ENCODE data around the gene GMDS. TPM values are rescaled to one million over a fixed set of nuclear protein-coding genes. Genes with fewer than 3 reads are reported as not detected.

The GMDS gene
- total RNA-seq, 2 experiments from 2014 or later, result 30.3 to 38.5 TPM

DNA sequence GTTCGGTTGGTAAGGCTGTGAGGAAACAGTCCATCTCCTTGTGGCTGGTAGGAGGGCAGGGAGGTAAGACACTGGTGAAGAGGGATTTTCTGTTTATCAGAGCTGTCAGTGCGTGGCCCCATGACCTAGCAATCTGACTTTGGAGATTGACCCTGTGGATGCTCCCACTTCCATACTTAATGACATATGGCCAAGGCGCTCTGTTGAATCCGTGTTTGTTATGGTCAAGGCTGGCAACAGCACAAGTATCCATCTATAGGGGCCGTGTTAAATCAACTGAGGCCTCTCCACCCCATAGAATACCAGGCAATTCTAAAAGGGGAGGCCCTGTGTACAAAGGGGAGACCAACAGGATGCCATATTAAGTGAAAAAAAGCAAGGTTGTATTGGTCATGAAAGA, 661.3 kb downstream of the GMDS start:
- Mint-ChIP-seq H3K27ac (no peak overlapping the region), H3K27me3 (ENCODE audit: low read depth) (peaks cover 7% of the 10 kb centered on the region), H3K4me3 (no peak overlapping the region), H3K4me1 (ENCODE audit: low read depth) (no peaks in the 10 kb centered on the region), H3K9me3 (ENCODE audit: insufficient read depth) (no peaks in the 10 kb centered on the region), H3K36me3 (ENCODE audit: low read depth) (no peaks in the 10 kb centered on the region)
- CTCF ChIA-PET, result no interaction called here
- ATAC-seq (no peak), DNase-seq (no peak)
- POLR2A ChIA-PET, result no interaction called here

DNA sequence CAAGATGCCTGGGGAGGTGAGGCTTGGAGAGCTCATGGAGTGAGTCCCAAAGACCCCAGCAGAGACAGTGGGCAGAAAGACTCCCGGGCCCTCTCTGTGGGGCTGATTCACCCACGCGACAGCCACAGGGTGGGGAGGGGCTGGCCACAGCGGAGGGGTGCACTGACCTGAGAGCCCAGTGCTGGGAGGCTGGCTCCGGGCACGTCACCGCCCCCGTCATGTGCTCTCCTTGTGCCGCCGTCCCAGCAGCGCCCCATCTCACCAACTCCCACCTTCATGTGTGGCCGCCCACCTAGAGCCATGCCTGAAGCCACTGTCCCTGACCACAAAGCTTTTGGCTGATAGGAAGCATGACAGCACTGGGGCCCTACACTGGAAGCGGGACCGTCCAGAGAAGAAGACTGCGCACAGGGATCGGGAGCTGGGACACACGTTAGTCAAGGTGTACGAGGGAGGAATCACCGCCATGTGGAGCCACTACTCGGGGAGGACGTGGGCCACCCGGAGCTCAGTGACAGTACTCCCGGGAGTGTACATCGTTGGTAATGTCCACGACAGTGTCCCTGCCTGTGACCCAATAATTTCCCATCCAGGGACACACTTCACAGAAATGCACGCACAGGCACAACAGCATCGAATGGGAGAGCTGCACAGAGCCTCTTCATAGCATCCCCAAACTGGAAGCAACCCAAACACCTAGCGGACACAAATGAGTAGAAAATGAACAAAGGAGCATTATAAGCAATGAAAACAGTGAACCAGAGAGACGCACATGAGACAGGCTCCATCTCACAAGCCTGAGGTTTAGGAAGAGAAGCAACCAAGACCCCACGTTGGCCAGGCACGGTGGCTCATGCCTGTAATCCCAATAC, 664.0 kb downstream of the GMDS start:
- ChIA-PET CTCF (interaction anchor here (0.9 kb wide), 1 partner anchor 15 kb away, joined by 3 read pairs; no protein-coding TSS in a partner anchor), POLR2A (no interaction called here)
- Mint-ChIP-seq H3K4me3 (no peak overlapping the region), H3K9me3 (ENCODE audit: insufficient read depth) (no peaks in the 10 kb centered on the region), H3K27me3 (ENCODE audit: low read depth) (peaks cover 4% of the 10 kb centered on the region), H3K36me3 (ENCODE audit: low read depth) (no peaks in the 10 kb centered on the region), H3K4me1 (ENCODE audit: low read depth) (no peaks in the 10 kb centered on the region), H3K27ac (no peak overlapping the region)
- DNase-seq, result no peak
- no peak for ATAC-seq

- POLR2A ChIA-PET, result no interaction called here
- CTCF ChIA-PET, result no interaction called here
- H3K27me3 Mint-ChIP-seq (ENCODE audit: low read depth), result peaks cover 4% of the 10 kb centered on the region
- DNase-seq (no peak), ATAC-seq (no peak)
- no peaks in the 10 kb centered on the region for H3K9me3 Mint-ChIP-seq (ENCODE audit: insufficient read depth)
- H3K4me3 Mint-ChIP-seq, result no peak overlapping the region
- no peaks in the 10 kb centered on the region for H3K36me3 Mint-ChIP-seq (ENCODE audit: low read depth)
- H3K4me1 Mint-ChIP-seq (ENCODE audit: low read depth), result no peaks in the 10 kb centered on the region
- H3K27ac Mint-ChIP-seq, result no peak overlapping the region
Observed at GRCh38 chr6:1580585-1580984, 664.8 kb downstream of the GMDS start.

DNA sequence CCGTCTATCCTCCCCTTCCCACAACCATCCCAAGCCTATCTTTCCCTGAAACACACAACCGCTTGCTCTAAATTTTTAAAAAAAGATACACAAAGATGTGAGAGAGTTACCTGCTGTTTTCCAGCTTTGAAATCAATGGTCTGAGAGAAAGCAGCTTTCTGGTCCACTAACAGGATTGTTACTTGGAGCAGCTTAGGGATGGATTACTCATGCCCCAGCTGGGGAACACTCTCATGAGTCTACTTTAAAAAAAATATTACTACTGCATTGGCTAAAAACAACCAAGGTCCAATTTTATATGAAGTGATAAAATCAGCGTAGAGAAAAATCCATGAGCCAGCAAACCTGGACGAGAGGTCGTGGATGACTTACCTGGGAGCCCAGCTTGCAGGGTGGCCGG, 665.3 kb downstream of the GMDS start:
- POLR2A ChIA-PET, result interaction anchor here (0.8 kb wide), 1 partner anchor 350 kb away, joined by 5 read pairs; no protein-coding TSS in a partner anchor
- CTCF ChIA-PET, result no interaction called here
- DNase-seq (no peak), ATAC-seq (no peak)
- Mint-ChIP-seq H3K4me1 (ENCODE audit: low read depth) (no peaks in the 10 kb centered on the region), H3K9me3 (ENCODE audit: insufficient read depth) (no peaks in the 10 kb centered on the region), H3K36me3 (ENCODE audit: low read depth) (no peaks in the 10 kb centered on the region), H3K27ac (no peak overlapping the region), H3K27me3 (ENCODE audit: low read depth) (peaks cover 4% of the 10 kb centered on the region), H3K4me3 (no peak overlapping the region)

- Mint-ChIP-seq H3K4me3 (no peak overlapping the region), H3K36me3 (ENCODE audit: low read depth) (no peaks in the 10 kb centered on the region), H3K27me3 (ENCODE audit: low read depth) (peaks cover 2% of the 10 kb centered on the region), H3K4me1 (ENCODE audit: low read depth) (no peaks in the 10 kb centered on the region), H3K27ac (no peak overlapping the region), H3K9me3 (ENCODE audit: insufficient read depth) (no peaks in the 10 kb centered on the region)
- ChIA-PET CTCF (no interaction called here), POLR2A (no interaction called here)
- DNase-seq (no peak), ATAC-seq (no peak)
Observed at GRCh38 chr6:1579096-1579495, 666.3 kb downstream of the GMDS start.

DNA sequence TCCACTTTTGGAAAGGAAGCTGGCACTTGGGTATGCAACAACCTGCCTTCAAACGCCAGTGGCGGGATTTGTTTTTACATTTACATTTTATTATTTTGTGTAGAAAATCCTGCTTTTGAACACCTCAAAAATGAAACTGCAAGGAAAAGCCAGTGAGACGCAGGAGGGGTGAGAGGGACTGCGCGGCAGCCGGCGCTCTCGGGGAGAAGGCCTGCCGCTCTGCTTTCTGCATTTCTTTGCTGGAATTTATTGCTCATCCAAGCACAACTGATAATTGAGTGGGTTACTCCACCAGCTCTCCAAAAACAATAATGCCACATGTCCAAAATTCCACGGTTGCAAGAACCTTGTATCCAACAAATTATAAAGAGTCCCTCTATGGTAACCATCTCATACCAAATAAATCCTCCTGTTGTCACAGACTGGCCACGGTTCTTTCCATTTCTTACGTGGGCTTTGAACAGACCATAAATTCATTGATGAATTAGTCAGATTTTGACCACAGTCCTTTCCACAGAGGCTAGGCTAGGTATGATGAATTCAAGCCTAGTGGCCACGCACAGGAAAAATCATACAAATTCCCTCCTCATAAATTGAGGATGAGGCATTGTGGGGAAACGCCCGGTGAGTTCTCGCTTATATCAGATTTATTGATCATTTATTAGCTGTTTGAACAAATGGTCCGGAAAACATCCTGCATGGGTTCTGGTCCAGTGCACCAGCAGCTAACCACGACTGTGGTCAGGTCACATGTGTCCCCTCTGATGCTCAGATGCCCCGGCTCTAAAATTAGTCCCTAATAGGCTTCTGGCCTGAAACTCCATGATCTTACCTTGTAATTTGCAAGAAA, 667.3 kb downstream of the GMDS start:
- no peak for DNase-seq
- no peaks in the 10 kb centered on the region for H3K4me1 Mint-ChIP-seq (ENCODE audit: low read depth)
- ATAC-seq, result no peak
- POLR2A ChIA-PET, result no interaction called here
- no peaks in the 10 kb centered on the region for H3K9me3 Mint-ChIP-seq (ENCODE audit: insufficient read depth)
- CTCF ChIA-PET, result no interaction called here
- no peaks in the 10 kb centered on the region for H3K27me3 Mint-ChIP-seq (ENCODE audit: low read depth)
- no peak overlapping the region for H3K4me3 Mint-ChIP-seq
- no peak overlapping the region for H3K27ac Mint-ChIP-seq
- no peaks in the 10 kb centered on the region for H3K36me3 Mint-ChIP-seq (ENCODE audit: low read depth)

- no peak overlapping the region for H3K4me3 Mint-ChIP-seq
- DNase-seq, result no peak
- POLR2A ChIA-PET, result no interaction called here
- no peak overlapping the region for H3K27ac Mint-ChIP-seq
- H3K4me1 Mint-ChIP-seq (ENCODE audit: low read depth), result no peaks in the 10 kb centered on the region
- no peaks in the 10 kb centered on the region for H3K36me3 Mint-ChIP-seq (ENCODE audit: low read depth)
- CTCF ChIA-PET, result no interaction called here
- no peaks in the 10 kb centered on the region for H3K27me3 Mint-ChIP-seq (ENCODE audit: low read depth)
- no peaks in the 10 kb centered on the region for H3K9me3 Mint-ChIP-seq (ENCODE audit: insufficient read depth)
- no peak for ATAC-seq
Observed at GRCh38 chr6:1577146-1577680, 668.2 kb downstream of the GMDS start.

- no peak overlapping the region for H3K4me3 Mint-ChIP-seq
- no peak overlapping the region for H3K27ac Mint-ChIP-seq
- no peaks in the 10 kb centered on the region for H3K36me3 Mint-ChIP-seq (ENCODE audit: low read depth)
- H3K9me3 Mint-ChIP-seq (ENCODE audit: insufficient read depth), result no peaks in the 10 kb centered on the region
- POLR2A ChIA-PET, result no interaction called here
- H3K27me3 Mint-ChIP-seq (ENCODE audit: low read depth), result peaks cover 3% of the 10 kb centered on the region
- CTCF ChIA-PET, result no interaction called here
- no peak for DNase-seq
- ATAC-seq, result no peak
- no peaks in the 10 kb centered on the region for H3K4me1 Mint-ChIP-seq (ENCODE audit: low read depth)
Observed at GRCh38 chr6:1576711-1577110, 668.7 kb downstream of the GMDS start.

GRCh38 chr6:1576166-1576565, 669.2 kb downstream of the GMDS start:
- POLR2A ChIA-PET, result no interaction called here
- CTCF ChIA-PET, result no interaction called here
- peaks cover 8% of the 10 kb centered on the region for H3K27me3 Mint-ChIP-seq (ENCODE audit: low read depth)

DNA sequence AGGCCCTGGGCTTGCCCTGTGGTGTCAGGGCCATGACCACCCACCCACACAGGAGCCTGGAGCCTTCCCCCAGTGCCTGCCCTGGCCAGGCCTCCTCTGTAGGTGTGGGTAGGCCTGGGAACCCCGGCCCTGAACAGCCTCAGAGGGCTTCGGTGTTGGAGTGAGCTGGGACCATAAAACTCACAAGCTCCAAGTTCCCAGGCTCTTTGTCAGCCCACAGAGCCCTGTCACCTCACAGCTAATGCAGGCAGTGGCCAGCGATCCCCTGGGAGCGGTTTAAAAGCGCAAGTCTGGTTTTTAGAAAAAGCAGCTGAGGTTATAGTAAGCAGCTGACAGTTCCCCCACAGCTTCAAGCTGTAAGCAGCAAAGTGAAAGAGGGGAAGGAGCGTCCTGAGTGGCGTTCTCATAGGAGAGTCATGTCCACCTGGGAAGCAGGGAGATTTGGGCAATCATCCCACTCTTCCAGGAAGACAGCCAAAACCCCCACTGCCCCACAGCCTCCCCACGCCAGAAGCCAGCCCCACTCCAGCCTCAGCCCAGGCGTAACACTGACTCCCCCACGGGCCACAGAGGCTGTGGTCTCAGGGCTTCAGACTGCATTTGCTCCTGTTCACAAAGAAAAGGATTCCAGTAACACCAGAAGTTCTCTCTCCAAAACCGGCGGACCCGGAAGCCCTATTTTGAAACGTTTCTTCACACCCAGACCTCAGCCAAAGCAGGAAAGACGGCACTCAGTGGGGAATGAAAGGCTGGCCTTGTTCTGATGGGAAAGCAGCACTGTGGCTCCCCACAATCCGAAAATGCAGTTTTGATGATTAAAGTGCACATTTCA, 670.0 kb downstream of the GMDS start:
- Mint-ChIP-seq H3K4me1 (ENCODE audit: low read depth) (no peaks in the 10 kb centered on the region), H3K36me3 (ENCODE audit: low read depth) (no peaks in the 10 kb centered on the region), H3K27me3 (ENCODE audit: low read depth) (peaks cover 9% of the 10 kb centered on the region), H3K9me3 (ENCODE audit: insufficient read depth) (peaks cover 9% of the 10 kb centered on the region), H3K27ac (no peak overlapping the region), H3K4me3 (no peak overlapping the region)
- ChIA-PET CTCF (no interaction called here), POLR2A (no interaction called here)
- ATAC-seq (no peak), DNase-seq (no peak)

More at GRCh38 chr6:1576166-1576565, 669.2 kb downstream of the GMDS start:
- Mint-ChIP-seq H3K36me3 (ENCODE audit: low read depth) (no peaks in the 10 kb centered on the region), H3K27ac (no peak overlapping the region), H3K4me3 (no peak overlapping the region), H3K4me1 (ENCODE audit: low read depth) (no peaks in the 10 kb centered on the region), H3K9me3 (ENCODE audit: insufficient read depth) (peaks cover 2% of the 10 kb centered on the region)
- DNase-seq (no peak), ATAC-seq (no peak)

DNA sequence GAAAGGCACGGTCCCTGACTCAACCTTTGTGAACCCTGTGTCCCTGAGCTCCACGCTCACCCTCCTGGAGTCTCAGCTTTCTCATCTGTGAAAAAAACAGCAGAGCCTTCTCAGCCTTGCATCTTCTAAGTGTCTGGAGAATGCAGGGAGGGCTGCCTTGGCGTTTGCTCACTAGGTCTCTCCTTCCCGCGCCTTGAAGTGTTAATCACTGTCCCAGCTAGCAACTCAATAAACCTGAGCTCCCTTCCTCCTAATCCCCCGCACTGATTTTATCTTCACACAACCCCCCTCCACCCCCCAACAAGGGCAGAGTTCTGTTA, 670.6 kb downstream of the GMDS start:
- no peak overlapping the region for H3K4me3 Mint-ChIP-seq
- no peaks in the 10 kb centered on the region for H3K36me3 Mint-ChIP-seq (ENCODE audit: low read depth)
- ChIA-PET POLR2A (no interaction called here), CTCF (no interaction called here)
- peaks cover 9% of the 10 kb centered on the region for H3K27me3 Mint-ChIP-seq (ENCODE audit: low read depth)
- no peak overlapping the region for H3K27ac Mint-ChIP-seq
- peaks cover 12% of the 10 kb centered on the region for H3K9me3 Mint-ChIP-seq (ENCODE audit: insufficient read depth)
- no peak for DNase-seq
- no peak for ATAC-seq
- no peaks in the 10 kb centered on the region for H3K4me1 Mint-ChIP-seq (ENCODE audit: low read depth)

All from activated CD8-positive, alpha-beta T cell treated with anti-CD3 and anti-CD28 coated beads, Interleukin-2, amount 10 ng/mL, durations not matched to agents 7 days and 5 days (primary cell).